Stomach (tissue), 9 donors: ENCODE results near the gene TMCC2. TPM values are rescaled to one million over a fixed set of nuclear protein-coding genes. Genes with fewer than 3 reads are reported as not detected.

Experiments
- DNase-seq, 2 donors: peaks; one replicate each; pipeline versions ENCODE4 v3.0.0 to v3.0.0-alpha.2; 2013 to 2019
- H3K27ac ChIP-seq, 5 donors: fragments of 200-600 bp in 4 of 5; sonication (generic) in 4 of 5; one replicate each; pipeline ENCODE4 v1.5.1; 2013 to 2019; ENCODE audit warnings: mild to moderate bottlenecking in 1 of 5, moderate library complexity in 1 of 5
- H3K27me3 ChIP-seq, 3 donors: fragments of 200-600 bp; sonication (generic); one replicate each; pipeline ENCODE4 v1.5.1; 2017 to 2019; ENCODE audit warnings: mixed run types in 1 of 3
- H3K36me3 ChIP-seq, 4 donors: fragments of 200-600 bp; sonication (generic); 1 replicate in 3 of 4; 2 replicates in 1 of 4; pipeline ENCODE4 v1.5.1; 2016 to 2019
- H3K4me1 ChIP-seq, 4 donors: fragments of 200-600 bp; sonication (generic); one replicate each; pipeline ENCODE4 v1.5.1; 2016 to 2019
- H3K4me3 ChIP-seq, 4 donors: fragments of 200-600 bp; sonication (generic) in 3 of 4; one replicate each; pipeline ENCODE4 v1.5.1; 2016 to 2019; ENCODE audit warnings: mild to moderate bottlenecking in 1 of 4
- H3K9me3 ChIP-seq, 4 donors: fragments of 200-600 bp; sonication (generic); one replicate each; pipeline ENCODE4 v1.5.1; 2016 to 2019
- CTCF ChIP-seq, 7 experiments: fragments of 450-650 bp in 4 of 7; fragments of 200-600 bp in 3 of 7; sonication (generic) in 3 of 7; IDR thresholded peaks; one replicate each; pipeline ENCODE4 v1.5.1; 2016 to 2019; ENCODE audit warnings: antibody characterized with exemption in 7 of 7, control low read depth in 2 of 7, mild to moderate bottlenecking in 1 of 7
- EP300 ChIP-seq: sonication (generic); formaldehyde crosslinking; IDR thresholded peaks from one replicate; pipeline ENCODE4 v1.6.1; 2017; ENCODE audit warnings: antibody characterized with exemption
- POLR2A ChIP-seq, 4 donors: fragments of 450-650 bp; IDR thresholded peaks; one replicate each; pipeline ENCODE4 v1.6.1; 2016; ENCODE audit warnings: antibody characterized with exemption in 4 of 4, control low read depth in 2 of 4, mild to moderate bottlenecking in 1 of 4, moderate library complexity in 1 of 4
- POLR2AphosphoS5 ChIP-seq, 3 donors: sonication (generic); formaldehyde crosslinking; IDR thresholded peaks; one replicate each; pipeline ENCODE4 v1.6.1; 2016; ENCODE audit warnings: antibody characterized with exemption in 3 of 3
- WGBS, 5 donors: extraction: QIAGEN DNeasy Blood & Tissue Kit in 3 of 5; methylation state at CpG; one replicate each; pipeline versions ENCODE4 v1.1.5 to v1.1.7; 2013 to 2018; 5-methylcytosine and 5-hydroxymethylcytosine counted together
- intact Hi-C: fragments of 100-400 bp; cut with DNase I; formaldehyde crosslinking; loops from one replicate; pipeline ENCODE4 v1.15.1; 2023; ENCODE audit warnings: low total_unique reads
- polyA plus RNA-seq, 3 donors: library from polyadenylated mRNA; stranded (reverse); fragments of 200-250 nt; gene quantifications; one replicate each; pipeline ENCODE4 v1.2.3, GENCODE V29; 2013
- total RNA-seq, 5 donors: library from RNA; depleted of rRNA; stranded (reverse); fragments of >200 nt; gene quantifications; one replicate each; pipeline versions ENCODE4 v1.1.0 to v1.2.3, GENCODE V29; 2014 to 2016
- donor health status: healthy with polysubstance abuse.
- donor health status: Bipolar disorder and iron deficiency.
- donor health status: healthy.

Gene TMCC2
- total and polyA plus RNA-seq, 8 donors = 0.45 to 3.1 (median 1.5) TPM; not detected in 2

GRCh38 chr1:205240118-205240517 lies 12.4 kb downstream of the TMCC2 start:
- Histone ChIP-seq H3K4me3 (no peak overlapping the region), H3K27ac (no peak overlapping the region), H3K27me3 (no peaks in the 10 kb centered on the region), H3K36me3 (peaks cover 0 to 9% (median 6%) of the 10 kb centered on the region in 4 donors), H3K9me3 (no peaks in the 10 kb centered on the region), H3K4me1 (peaks cover 0 to 7% (median 3%) of the 10 kb centered on the region in 4 donors)
- TF ChIP-seq CTCF (IDR thresholded peaks at IDR 0.05) = no peak
- TF ChIP-seq POLR2A (IDR thresholded peaks at IDR 0.05) = no peak
- no peak for TF ChIP-seq POLR2AphosphoS5 (IDR thresholded peaks at IDR 0.05)
- TF ChIP-seq EP300 = no peak
- 68 to 87% (median 80%) methylated on average over 6 of the region's 6 CpGs for WGBS, 5 donors
- DNase-seq = peak in 1 of 2 donors; percentile 15
- intact Hi-C loops = no loop called here

GRCh38 chr1:205240569-205240968 lies 12.8 kb downstream of the TMCC2 start:
- TF ChIP-seq EP300 (no peak), POLR2AphosphoS5 (IDR thresholded peaks at IDR 0.05) (no peak), POLR2A (IDR thresholded peaks at IDR 0.05) (no peak), CTCF (IDR thresholded peaks at IDR 0.05) (no peak)
- Histone ChIP-seq H3K36me3 (peaks cover 0 to 9% (median 6%) of the 10 kb centered on the region in 4 donors), H3K4me1 (peaks cover 0 to 2% (median under 1%) of the 10 kb centered on the region in 4 donors), H3K9me3 (no peaks in the 10 kb centered on the region), H3K4me3 (no peak overlapping the region), H3K27ac (no peak overlapping the region), H3K27me3 (no peaks in the 10 kb centered on the region)
- DNase-seq = no peak
- 73 to 90% (median 79%) methylated on average over 3 of the region's 3 CpGs for WGBS, 5 donors
- intact Hi-C loops = no loop called here

GRCh38 chr1:205241366-205242030 lies 13.8 kb downstream of the TMCC2 start:
- TF ChIP-seq CTCF (IDR thresholded peaks at IDR 0.05) (no peak), POLR2AphosphoS5 (IDR thresholded peaks at IDR 0.05) (no peak), EP300 (no peak), POLR2A (IDR thresholded peaks at IDR 0.05) (no peak)
- DNase-seq = no peak
- 93 to 97% (median 94%) methylated on average over 28 to 36 of the region's 36 CpGs for WGBS, 5 donors
- Histone ChIP-seq H3K36me3 (peaks cover 0 to 9% (median 6%) of the 10 kb centered on the region in 4 donors), H3K27ac (no peak overlapping the region), H3K9me3 (no peaks in the 10 kb centered on the region), H3K27me3 (no peaks in the 10 kb centered on the region), H3K4me3 (no peak overlapping the region), H3K4me1 (peaks cover 0 to 4% (median 2%) of the 10 kb centered on the region in 4 donors)
- intact Hi-C loops = no loop called here

- no peaks in the 10 kb centered on the region for H3K27me3 ChIP-seq
- H3K27ac ChIP-seq = no peak overlapping the region
- H3K4me1 ChIP-seq = peaks cover 3 to 25% (median 16%) of the 10 kb centered on the region in 4 donors
- intact Hi-C loops = no loop called here
- no peak for TF ChIP-seq POLR2AphosphoS5 (IDR thresholded peaks at IDR 0.05)
- no peak for TF ChIP-seq EP300
- no peak for TF ChIP-seq POLR2A (IDR thresholded peaks at IDR 0.05)
- TF ChIP-seq CTCF (IDR thresholded peaks at IDR 0.05) = no peak
- no peaks in the 10 kb centered on the region for H3K9me3 ChIP-seq
- H3K4me3 ChIP-seq = no peak overlapping the region
- 91 to 94% (median 92%) methylated on average over 8 of the region's 8 CpGs for WGBS, 5 donors
- no peak for DNase-seq
- H3K36me3 ChIP-seq = peaks cover 0 to 9% (median 6%) of the 10 kb centered on the region in 4 donors
Measured at GRCh38 chr1:205243350-205244191, 15.8 kb downstream of the TMCC2 start.
